CD14-positive monocyte (primary cell): Measurements from ENCODE around the gene CNTN1. TPM values are rescaled to one million over a fixed set of nuclear protein-coding genes. Genes with fewer than 3 reads are reported as not detected.

ENCODE experiments used
- DNase-seq, 3 donors: peaks; one replicate each; pipeline ENCODE4 v3.0.0-alpha.2; 2011 to 2022
- H2AFZ ChIP-seq: 2 replicates; pipeline ENCODE4 v1.6.0; 2012; ENCODE audit warnings: mild to moderate bottlenecking, low read depth, low read length, inconsistent platforms; ENCODE audit not compliant: insufficient read depth, poor library complexity, severe bottlenecking
- H3K27ac ChIP-seq, 2 donors: 1 replicate in 1 of 2; 2 replicates in 1 of 2; pipeline ENCODE4 v1.5.1; 2012 to 2013; ENCODE audit warnings: low read length in 2 of 2, control low read depth in 1 of 2, inconsistent platforms in 1 of 2, low read depth in 1 of 2, mild to moderate bottlenecking in 1 of 2
- H3K27me3 ChIP-seq, 2 donors: one replicate each; pipeline versions ENCODE4 v1.6.0 to v1.6.1; 2011 to 2013; ENCODE audit warnings: low read length in 2 of 2; ENCODE audit not compliant: control insufficient read depth in 2 of 2, insufficient read depth in 2 of 2
- H3K36me3 ChIP-seq, 2 donors: replicated peaks in 1 of 2; 1 replicate in 1 of 2; 2 replicates in 1 of 2; pipeline versions ENCODE4 v1.5.1 to v1.6.1; 2012 to 2013; ENCODE audit warnings: low read length in 2 of 2, control low read depth in 1 of 2, inconsistent platforms in 1 of 2, mild to moderate bottlenecking in 1 of 2; ENCODE audit not compliant: insufficient read depth in 2 of 2, control insufficient read depth in 1 of 2
- H3K4me1 ChIP-seq, 2 donors: 1 replicate in 1 of 2; 2 replicates in 1 of 2; pipeline versions ENCODE4 v1.5.1 to v1.6.1; 2012 to 2013; ENCODE audit warnings: low read length in 2 of 2, control low read depth in 1 of 2, inconsistent platforms in 1 of 2, mild to moderate bottlenecking in 1 of 2, moderate library complexity in 1 of 2; ENCODE audit not compliant: insufficient read depth in 2 of 2, control insufficient read depth in 1 of 2
- H3K4me2 ChIP-seq: replicated peaks from 2 replicates; pipeline ENCODE3; 2012; ENCODE audit warnings: low read length, moderate library complexity, mild to moderate bottlenecking; ENCODE audit not compliant: poor library complexity, severe bottlenecking; ENCODE audit errors: extremely low read depth
- H3K4me3 ChIP-seq, 3 experiments: fragments of 200-600 bp in 1 of 3; sonication (generic) in 1 of 3; replicated peaks in 1 of 3; 1 replicate in 2 of 3; 2 replicates in 1 of 3; pipeline ENCODE4 v1.5.1; 2011 to 2013; ENCODE audit warnings: low read length in 3 of 3, mild to moderate bottlenecking in 3 of 3, control low read depth in 2 of 3, low read depth in 2 of 3, inconsistent platforms in 1 of 3, moderate library complexity in 1 of 3
- H3K79me2 ChIP-seq: 2 replicates; pipeline ENCODE4 v1.6.0; 2012; ENCODE audit warnings: mild to moderate bottlenecking, control low read depth, inconsistent platforms, low read length, moderate library complexity; ENCODE audit not compliant: insufficient read depth
- H3K9ac ChIP-seq: 2 replicates; pipeline ENCODE4 v1.6.0; 2017; ENCODE audit warnings: low read length, mild to moderate bottlenecking; ENCODE audit not compliant: insufficient read depth, poor library complexity, severe bottlenecking
- H3K9me3 ChIP-seq, 2 donors: replicated peaks in 1 of 2; 1 replicate in 1 of 2; 2 replicates in 1 of 2; pipeline versions ENCODE4 v1.5.1 to v1.6.1; 2012 to 2013; ENCODE audit warnings: low read length in 2 of 2, control low read depth in 1 of 2; ENCODE audit not compliant: control insufficient read depth in 1 of 2, insufficient read depth in 1 of 2
- H4K20me1 ChIP-seq: 2 replicates; pipeline ENCODE4 v1.6.0; 2012; ENCODE audit warnings: mild to moderate bottlenecking, low read length, control low read depth, moderate library complexity; ENCODE audit not compliant: insufficient read depth
- H3K27ac Mint-ChIP-seq, 7 donors: one replicate each; pipeline ENCODE4 v1.8.0; 2020; ENCODE audit warnings: mild to moderate bottlenecking in 7 of 7, mixed read lengths in 7 of 7, moderate library complexity in 6 of 7, inconsistent platforms in 2 of 7
- H3K27me3 Mint-ChIP-seq, 3 donors: one replicate each; pipeline ENCODE4 v1.8.0; 2021 to 2022; ENCODE audit warnings: low read depth in 3 of 3, mild to moderate bottlenecking in 3 of 3, mixed read lengths in 3 of 3, moderate library complexity in 3 of 3, inconsistent platforms in 1 of 3
- H3K36me3 Mint-ChIP-seq, 2 donors: one replicate each; pipeline ENCODE4 v1.8.0; 2020; ENCODE audit warnings: mixed read lengths in 2 of 2, inconsistent platforms in 1 of 2, mild to moderate bottlenecking in 1 of 2
- H3K4me1 Mint-ChIP-seq: one replicate; pipeline ENCODE4 v1.8.0; 2020; ENCODE audit warnings: mild to moderate bottlenecking, mixed read lengths
- H3K4me3 Mint-ChIP-seq, 2 donors: one replicate each; pipeline ENCODE4 v1.8.0; 2020; ENCODE audit warnings: mild to moderate bottlenecking in 2 of 2, mixed read lengths in 2 of 2, moderate library complexity in 1 of 2
- H3K9me3 Mint-ChIP-seq, 7 donors: one replicate each; pipeline ENCODE4 v1.8.0; 2020 to 2022; ENCODE audit warnings: mixed read lengths in 7 of 7, mild to moderate bottlenecking in 6 of 7, moderate library complexity in 6 of 7, inconsistent platforms in 2 of 7
- WGBS: methylation state at CpG from one replicate; pipeline ENCODE4 v1.1.5; 2013; ENCODE audit warnings: missing lambda C conversion rate; ENCODE audit not compliant: insufficient coverage; 5-methylcytosine and 5-hydroxymethylcytosine counted together
- intact Hi-C, 2 donors: fragments of 100-400 bp; cut with micrococcal nuclease; formaldehyde crosslinking; loops; one replicate each; pipeline versions ENCODE4 v1.15.0 to v1.15.1; 2023
- polyA plus RNA-seq, 3 donors: library from polyadenylated mRNA; depleted of rRNA in 1 of 3; unstranded in 2 of 3; stranded (reverse) in 1 of 3; fragments of 300-500 nt in 2 of 3; fragments of >200 nt in 1 of 3; fragmentation: Illumina TruSeq in 2 of 3; gene quantifications; 1 replicate in 2 of 3; 2 replicates in 1 of 3; pipeline ENCODE4 v1.2.3, GENCODE V29; 2012 to 2021
- TF ChIP-seq, protein P1 (sequence below): fragments of 200-600 bp; IDR thresholded peaks from one replicate; pipeline ENCODE4 v1.8.0; 2022; ENCODE audit warnings: antibody characterized with exemption, mild to moderate bottlenecking

CNTN1 gene
- polyA plus RNA-seq, 3 donors: not detected

DNA sequence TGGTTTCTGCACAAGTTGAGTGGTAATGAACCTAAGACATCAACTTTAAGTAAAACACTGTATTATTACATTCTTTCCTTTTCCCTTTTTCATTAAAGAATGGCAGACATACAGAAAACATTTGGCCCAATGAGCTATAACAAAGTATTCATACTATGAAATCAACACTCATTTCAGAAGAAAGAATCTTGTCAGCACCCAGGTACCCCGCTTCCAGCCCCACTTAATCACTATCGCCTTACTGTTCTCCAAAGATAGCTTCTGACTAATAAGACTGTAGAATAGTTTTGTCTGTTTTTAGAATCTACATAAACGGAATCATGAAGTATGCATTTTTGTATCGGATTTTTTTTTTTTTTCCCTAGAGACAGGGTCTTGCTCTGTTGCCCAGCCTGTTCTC lies 9.5 kb downstream of the CNTN1 start:
- Histone ChIP-seq H3K9ac (no peak overlapping the region), H3K27me3 (no peaks in the 10 kb centered on the region), H2AFZ (no peak overlapping the region), H3K79me2 (no peaks in the 10 kb centered on the region), H3K27ac (no peak overlapping the region), H3K4me3 (no peak overlapping the region), H3K4me2 (no peak overlapping the region), H3K9me3 (no peaks in the 10 kb centered on the region), H3K36me3 (no peaks in the 10 kb centered on the region), H3K4me1 (no peaks in the 10 kb centered on the region), H4K20me1 (no peaks in the 10 kb centered on the region)
- no peak for DNase-seq
- TF ChIP-seq, protein P1, sequence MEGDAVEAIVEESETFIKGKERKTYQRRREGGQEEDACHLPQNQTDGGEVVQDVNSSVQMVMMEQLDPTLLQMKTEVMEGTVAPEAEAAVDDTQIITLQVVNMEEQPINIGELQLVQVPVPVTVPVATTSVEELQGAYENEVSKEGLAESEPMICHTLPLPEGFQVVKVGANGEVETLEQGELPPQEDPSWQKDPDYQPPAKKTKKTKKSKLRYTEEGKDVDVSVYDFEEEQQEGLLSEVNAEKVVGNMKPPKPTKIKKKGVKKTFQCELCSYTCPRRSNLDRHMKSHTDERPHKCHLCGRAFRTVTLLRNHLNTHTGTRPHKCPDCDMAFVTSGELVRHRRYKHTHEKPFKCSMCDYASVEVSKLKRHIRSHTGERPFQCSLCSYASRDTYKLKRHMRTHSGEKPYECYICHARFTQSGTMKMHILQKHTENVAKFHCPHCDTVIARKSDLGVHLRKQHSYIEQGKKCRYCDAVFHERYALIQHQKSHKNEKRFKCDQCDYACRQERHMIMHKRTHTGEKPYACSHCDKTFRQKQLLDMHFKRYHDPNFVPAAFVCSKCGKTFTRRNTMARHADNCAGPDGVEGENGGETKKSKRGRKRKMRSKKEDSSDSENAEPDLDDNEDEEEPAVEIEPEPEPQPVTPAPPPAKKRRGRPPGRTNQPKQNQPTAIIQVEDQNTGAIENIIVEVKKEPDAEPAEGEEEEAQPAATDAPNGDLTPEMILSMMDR: no peak
- WGBS: 83% methylated on average over 2 of the region's 4 CpGs
- Mint-ChIP-seq H3K27ac (no peak overlapping the region), H3K9me3 (peaks cover 0 to 3% (median 2%) of the 10 kb centered on the region in 7 donors), H3K36me3 (no peaks in the 10 kb centered on the region), H3K27me3 (peaks cover 2 to 4% (median 3%) of the 10 kb centered on the region in 3 donors), H3K4me3 (no peak overlapping the region), H3K4me1 (no peaks in the 10 kb centered on the region)
- intact Hi-C loops: no loop called here

DNA sequence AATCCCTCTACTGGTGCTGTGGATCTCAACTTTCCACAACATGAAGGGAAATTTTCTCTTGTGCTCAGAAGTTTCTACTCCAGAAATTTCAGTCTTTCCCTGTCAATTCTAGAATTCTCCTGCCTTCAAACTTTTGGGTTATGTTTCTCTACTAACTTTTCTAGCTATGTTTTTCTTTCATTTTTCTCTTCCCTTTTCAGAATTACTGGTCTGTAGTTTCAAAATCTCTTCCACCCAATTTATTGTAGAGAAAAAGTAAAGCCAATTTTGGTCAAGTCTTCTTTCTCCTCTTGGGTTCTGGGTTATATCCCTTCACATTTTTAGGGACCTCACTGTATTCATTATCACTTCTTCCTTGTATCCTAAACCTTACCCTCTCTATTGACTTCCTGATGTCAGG lies 18.9 kb downstream of the CNTN1 start:
- Mint-ChIP-seq H3K4me1 (no peaks in the 10 kb centered on the region), H3K4me3 (no peak overlapping the region), H3K27me3 (peaks cover 0 to 6% (median 0%) of the 10 kb centered on the region in 3 donors), H3K27ac (no peak overlapping the region), H3K36me3 (no peaks in the 10 kb centered on the region), H3K9me3 (peaks cover 0 to 6% (median 2%) of the 10 kb centered on the region in 7 donors)
- no peaks in the 10 kb centered on the region for H4K20me1 ChIP-seq
- no peaks in the 10 kb centered on the region for H3K27me3 ChIP-seq
- H3K79me2 ChIP-seq: no peaks in the 10 kb centered on the region
- intact Hi-C loops: no loop called here
- no peak for DNase-seq
- no peak overlapping the region for H3K9ac ChIP-seq
- no peak overlapping the region for H3K4me2 ChIP-seq
- H3K4me3 ChIP-seq: no peak overlapping the region
- H3K36me3 ChIP-seq: no peaks in the 10 kb centered on the region
- H2AFZ ChIP-seq: no peak overlapping the region
- no peaks in the 10 kb centered on the region for H3K4me1 ChIP-seq
- H3K9me3 ChIP-seq: no peaks in the 10 kb centered on the region
- H3K27ac ChIP-seq: no peak overlapping the region
- TF ChIP-seq, protein P1: no peak
